WTC11 (cell line): ENCODE data around the gene ATP2B2. TPM values are rescaled to one million over a fixed set of nuclear protein-coding genes. Genes with fewer than 3 reads are reported as not detected.
A peak's percentile ranks its signal among the peaks of the same experiment; 100 is the strongest.

Experiments used
- ATAC-seq: fragments of 200-7000 bp; cut with Tn5 transposase; 2 replicates; pipeline ENCODE4 v1.10.0; 2021; ENCODE audit warnings: mild to moderate bottlenecking, moderate library complexity
- CTCF ChIA-PET: fragments of 300-600 bp; sonication (Branson Sonifier 250); formaldehyde crosslinking; loops from one replicate; lab custom pipeline; 2021; ENCODE audit warnings: antibody characterized with exemption; lab: Charles Lee
- POLR2A ChIA-PET: fragments of 350-600 bp; sonication (Branson Sonifier 250); formaldehyde crosslinking; loops from one replicate; lab custom pipeline; 2021; ENCODE audit warnings: antibody characterized with exemption; lab: Charles Lee
- DNase-seq: peaks from one replicate; pipeline ENCODE4 v3.0.0; 2021; ENCODE audit warnings: low spot score
- H3K27ac Mint-ChIP-seq: 2 replicates; pipeline ENCODE4 v1.8.0; 2021; ENCODE audit warnings: mixed read lengths
- H3K27me3 Mint-ChIP-seq: 2 replicates; pipeline ENCODE4 v1.8.0; 2021; ENCODE audit warnings: low read depth, mild to moderate bottlenecking, moderate library complexity, mixed read lengths
- H3K36me3 Mint-ChIP-seq: 2 replicates; pipeline ENCODE4 v1.8.0; 2021; ENCODE audit warnings: mixed read lengths
- H3K4me1 Mint-ChIP-seq: 2 replicates; pipeline ENCODE4 v1.8.0; 2022; ENCODE audit warnings: mixed read lengths
- H3K4me3 Mint-ChIP-seq: 2 replicates; pipeline ENCODE4 v1.8.0; 2021; ENCODE audit warnings: mild to moderate bottlenecking, moderate library complexity, mixed read lengths
- H3K9me3 Mint-ChIP-seq: 2 replicates; pipeline ENCODE4 v1.8.0; 2021; ENCODE audit warnings: mixed read lengths
- ARID4B ChIP-seq: sonication (generic); formaldehyde crosslinking; IDR thresholded peaks from 2 replicates; pipeline ENCODE4 v1.8.0; 2023; ENCODE audit warnings: missing genetic modification reagents, mild to moderate bottlenecking, borderline replicate concordance
- E2F1 ChIP-seq: sonication (generic); formaldehyde crosslinking; IDR thresholded peaks from 2 replicates; pipeline ENCODE4 v1.8.0; 2022; ENCODE audit warnings: mild to moderate bottlenecking, missing genetic modification reagents
- JAZF1 ChIP-seq: fragments of 250-450 bp; sonication (Bioruptor Pico); IDR thresholded peaks from 2 replicates; pipeline ENCODE4 v1.9.0; 2021; ENCODE audit warnings: moderate library complexity, mild to moderate bottlenecking, inconsistent platforms
- MXD4 ChIP-seq: fragments of 250-450 bp; sonication (Bioruptor Pico); IDR thresholded peaks from 2 replicates; pipeline ENCODE4 v1.8.0; 2021; ENCODE audit warnings: mild to moderate bottlenecking, moderate library complexity, borderline replicate concordance
- NFATC4 ChIP-seq: fragments of 250-450 bp; sonication (Bioruptor Pico); IDR thresholded peaks from 2 replicates; pipeline ENCODE4 v1.9.0; 2021; ENCODE audit warnings: mild to moderate bottlenecking
- NFYB ChIP-seq: sonication (generic); formaldehyde crosslinking; conservative IDR thresholded peaks from 2 replicates; pipeline ENCODE4 v1.8.0; 2022; ENCODE audit warnings: low read depth, missing genetic modification reagents
- NR2C2 ChIP-seq: sonication (generic); formaldehyde crosslinking; IDR thresholded peaks from 2 replicates; pipeline ENCODE4 v1.8.0; 2022; ENCODE audit warnings: mild to moderate bottlenecking, missing genetic modification reagents
- NR3C1 ChIP-seq: sonication (generic); formaldehyde crosslinking; conservative IDR thresholded peaks from 2 replicates; pipeline ENCODE4 v1.8.1; 2023; ENCODE audit warnings: low read depth, mild to moderate bottlenecking, missing genetic modification reagents
- SMAD3 ChIP-seq: sonication (generic); formaldehyde crosslinking; IDR thresholded peaks from 2 replicates; pipeline ENCODE4 v1.8.0; 2022; ENCODE audit warnings: missing genetic modification reagents, mild to moderate bottlenecking, borderline replicate concordance
- ZNF423 ChIP-seq: fragments of 250-450 bp; sonication (Bioruptor Pico); IDR thresholded peaks from 2 replicates; pipeline ENCODE4 v2.1.2; 2022; ENCODE audit warnings: mild to moderate bottlenecking, moderate library complexity
- ZNF512 ChIP-seq: sonication (generic); formaldehyde crosslinking; IDR thresholded peaks from 2 replicates; pipeline ENCODE4 v1.8.1; 2022; ENCODE audit warnings: missing genetic modification reagents, borderline replicate concordance
- total RNA-seq: library from RNA; stranded (reverse); gene quantifications from 3 replicates; pipeline ENCODE4 v1.2.3, GENCODE V29; 2021
- TF ChIP-seq, protein P1 (sequence below): sonication (generic); formaldehyde crosslinking; IDR thresholded peaks from 2 replicates; pipeline ENCODE4 v1.8.1; 2023; ENCODE audit warnings: mild to moderate bottlenecking, missing genetic modification reagents

The ATP2B2 gene
- total RNA-seq, 1 experiment from 2014 or later: 0.48 TPM

DNA sequence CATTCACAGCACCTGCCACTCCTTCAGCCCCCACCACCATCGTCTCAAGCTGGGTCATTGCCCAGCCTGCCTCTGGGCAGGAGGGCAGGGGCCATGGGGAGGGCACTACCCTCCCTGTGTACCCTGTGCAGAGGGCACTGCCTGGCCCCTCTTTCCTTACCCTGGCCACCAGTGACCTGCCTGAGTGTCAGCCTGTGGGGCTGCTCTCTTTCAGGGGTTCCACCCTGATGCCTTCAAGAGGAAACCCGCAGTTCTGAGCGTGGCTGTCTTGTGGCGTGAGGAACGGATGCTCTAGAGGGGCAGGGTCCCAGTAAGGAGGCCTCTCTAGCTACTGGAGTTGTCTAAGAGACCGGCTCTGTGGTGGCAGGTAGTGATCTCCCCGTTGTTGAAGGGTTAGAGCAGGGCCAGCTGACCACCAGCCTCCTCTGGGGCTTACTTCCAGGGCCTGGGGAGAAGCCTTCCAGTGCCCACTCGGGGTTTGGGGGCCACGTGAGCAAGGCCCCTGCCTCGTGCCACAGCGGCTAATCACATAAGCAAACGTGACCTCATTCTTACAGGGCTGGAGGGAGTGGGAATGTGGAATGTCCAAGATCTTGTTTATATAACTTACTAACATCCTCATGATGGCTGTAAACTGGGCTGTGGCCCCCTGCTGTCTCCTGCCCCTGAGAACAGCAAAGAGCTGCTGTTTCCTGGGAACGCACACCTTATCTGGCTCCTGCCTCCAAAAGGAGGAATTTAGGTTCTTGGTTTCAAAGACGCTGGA lies 153.1 kb downstream of the ATP2B2 start:
- no peaks in the 10 kb centered on the region for H3K27me3 Mint-ChIP-seq
- no peak overlapping the region for H3K4me3 Mint-ChIP-seq
- peaks cover 9% of the 10 kb centered on the region for H3K4me1 Mint-ChIP-seq
- ATAC-seq (no peak), DNase-seq (no peak)
- H3K36me3 Mint-ChIP-seq: no peaks in the 10 kb centered on the region
- H3K9me3 Mint-ChIP-seq: no peaks in the 10 kb centered on the region
- no peak for TF ChIP-seq JAZF1 (CRISPR knock-in tag)
- no peak for TF ChIP-seq NFATC4
- TF ChIP-seq NR3C1 (CRISPR knock-in tag): no peak
- TF ChIP-seq, protein P1, sequence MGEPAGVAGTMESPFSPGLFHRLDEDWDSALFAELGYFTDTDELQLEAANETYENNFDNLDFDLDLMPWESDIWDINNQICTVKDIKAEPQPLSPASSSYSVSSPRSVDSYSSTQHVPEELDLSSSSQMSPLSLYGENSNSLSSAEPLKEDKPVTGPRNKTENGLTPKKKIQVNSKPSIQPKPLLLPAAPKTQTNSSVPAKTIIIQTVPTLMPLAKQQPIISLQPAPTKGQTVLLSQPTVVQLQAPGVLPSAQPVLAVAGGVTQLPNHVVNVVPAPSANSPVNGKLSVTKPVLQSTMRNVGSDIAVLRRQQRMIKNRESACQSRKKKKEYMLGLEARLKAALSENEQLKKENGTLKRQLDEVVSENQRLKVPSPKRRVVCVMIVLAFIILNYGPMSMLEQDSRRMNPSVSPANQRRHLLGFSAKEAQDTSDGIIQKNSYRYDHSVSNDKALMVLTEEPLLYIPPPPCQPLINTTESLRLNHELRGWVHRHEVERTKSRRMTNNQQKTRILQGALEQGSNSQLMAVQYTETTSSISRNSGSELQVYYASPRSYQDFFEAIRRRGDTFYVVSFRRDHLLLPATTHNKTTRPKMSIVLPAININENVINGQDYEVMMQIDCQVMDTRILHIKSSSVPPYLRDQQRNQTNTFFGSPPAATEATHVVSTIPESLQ (CRISPR knock-in tag): no peak
- no peak for TF ChIP-seq ZNF512 (CRISPR knock-in tag)
- ChIA-PET CTCF (interaction anchor here (0.9 to 1.6 kb wide), 3 partner anchors 12 to 14 kb away, joined by 3 to 6 read pairs (median 5); no protein-coding TSS in a partner anchor), POLR2A (no interaction called here)
- no peak overlapping the region for H3K27ac Mint-ChIP-seq

- no peaks in the 10 kb centered on the region for H3K36me3 Mint-ChIP-seq
- TF ChIP-seq NFYB (CRISPR knock-in tag): 0 out of 2 replicates have a peak, but pooled peaks have one; percentile 24
- no peak for TF ChIP-seq JAZF1 (CRISPR knock-in tag)
- TF ChIP-seq, all 79 proteins: peak for 1
- H3K4me1 Mint-ChIP-seq: peaks cover 9% of the 10 kb centered on the region
- no peaks in the 10 kb centered on the region for H3K9me3 Mint-ChIP-seq
- POLR2A ChIA-PET: interaction anchor here (0.6 kb wide), 1 partner anchor 1505 kb away, joined by 6 read pairs; no protein-coding TSS in a partner anchor
- CTCF ChIA-PET: interaction anchor here (0.6 to 1.6 kb wide), 4 partner anchors 11 to 887 kb away, joined by 3 to 6 read pairs (median 4); no protein-coding TSS in a partner anchor
- H3K27me3 Mint-ChIP-seq: no peaks in the 10 kb centered on the region
- H3K27ac Mint-ChIP-seq: peak overlapping the region; percentile 22; the same call in 1 of the 2 replicates
- DNase-seq: peak; percentile 36
- no peak overlapping the region for H3K4me3 Mint-ChIP-seq
- peak; percentile 84 for ATAC-seq
Measured at GRCh38 chr3:10351013-10351735, 154.2 kb downstream of the ATP2B2 start.

GRCh38 chr3:10350324-10350985 lies 154.9 kb downstream of the ATP2B2 start:
- CTCF ChIA-PET: interaction anchor here (0.8 to 1.6 kb wide), 4 partner anchors 11 to 43 kb away, joined by 3 to 6 read pairs (median 4); no protein-coding TSS in a partner anchor
- Mint-ChIP-seq H3K9me3 (no peaks in the 10 kb centered on the region), H3K36me3 (no peaks in the 10 kb centered on the region), H3K27me3 (no peaks in the 10 kb centered on the region), H3K4me1 (peaks cover 9% of the 10 kb centered on the region), H3K4me3 (no peak overlapping the region), H3K27ac (peak overlapping the region; percentile 22; the same call in 1 of the 2 replicates)
- DNase-seq (no peak), ATAC-seq (no peak; the same call in 1 of the 2 replicates)
- TF ChIP-seq SMAD3 (CRISPR knock-in tag) (0 out of 2 replicates have a peak, but pooled peaks have one; percentile 20), E2F1 (CRISPR knock-in tag) (no peak), ZNF423 (CRISPR knock-in tag) (no peak)
- POLR2A ChIA-PET: no interaction called here

- no peak for ATAC-seq
- TF ChIP-seq NR2C2 (no peak), MXD4 (CRISPR knock-in tag) (no peak), ARID4B (CRISPR knock-in tag) (no peak)
- ChIA-PET CTCF (interaction anchor here (0.8 kb wide), 1 partner anchor 23 kb away, joined by 4 read pairs; no protein-coding TSS in a partner anchor), POLR2A (no interaction called here)
- Mint-ChIP-seq H3K4me3 (no peak overlapping the region), H3K27ac (no peak overlapping the region), H3K9me3 (no peaks in the 10 kb centered on the region), H3K27me3 (no peaks in the 10 kb centered on the region), H3K36me3 (no peaks in the 10 kb centered on the region), H3K4me1 (peaks cover 9% of the 10 kb centered on the region)
- DNase-seq: no peak
Measured at GRCh38 chr3:10349801-10350200, 155.6 kb downstream of the ATP2B2 start.
